Liver (tissue), 9 donors: ENCODE data around the gene GMDS. TPM values are rescaled to one million over a fixed set of nuclear protein-coding genes. Genes with fewer than 3 reads are reported as not detected.

ENCODE experiments used
- DNase-seq: peaks from one replicate; pipeline ENCODE4 v3.0.0-alpha.2; 2017; ENCODE audit warnings: low spot score
- H3K27ac ChIP-seq, 2 donors: one replicate each; pipeline ENCODE4 v1.7.0; 2013; ENCODE audit warnings: inconsistent platforms in 2 of 2, low read length in 2 of 2, control low read depth in 1 of 2, low read depth in 1 of 2, mild to moderate bottlenecking in 1 of 2
- H3K27me3 ChIP-seq, 4 donors: one replicate each; pipeline versions ENCODE4 v1.6.1 to v1.7.0; 2013; ENCODE audit warnings: low read length in 3 of 4, inconsistent platforms in 1 of 4, mild to moderate bottlenecking in 1 of 4, moderate library complexity in 1 of 4; ENCODE audit not compliant: control insufficient read depth in 4 of 4, insufficient read depth in 4 of 4
- H3K36me3 ChIP-seq, 4 donors: one replicate each; pipeline versions ENCODE4 v1.6.1 to v1.7.0; 2013; ENCODE audit warnings: low read length in 3 of 4, mild to moderate bottlenecking in 3 of 4, low read depth in 1 of 4, moderate library complexity in 1 of 4; ENCODE audit not compliant: control insufficient read depth in 4 of 4, insufficient read depth in 3 of 4
- H3K4me1 ChIP-seq, 4 donors: one replicate each; pipeline versions ENCODE4 v1.6.1 to v1.7.0; 2013; ENCODE audit warnings: low read length in 3 of 4, mild to moderate bottlenecking in 3 of 4, moderate library complexity in 1 of 4; ENCODE audit not compliant: control insufficient read depth in 4 of 4, insufficient read depth in 4 of 4
- H3K4me3 ChIP-seq, 3 donors: one replicate each; pipeline versions ENCODE4 v1.6.1 to v1.7.0; 2013; ENCODE audit warnings: low read length in 3 of 3, control low read depth in 1 of 3, low read depth in 1 of 3, mild to moderate bottlenecking in 1 of 3
- H3K9ac ChIP-seq, 2 donors: one replicate each; pipeline ENCODE4 v1.7.0; 2013; ENCODE audit warnings: low read length in 2 of 2, mild to moderate bottlenecking in 2 of 2, moderate library complexity in 2 of 2, control low read depth in 1 of 2, low read depth in 1 of 2
- H3K9me3 ChIP-seq, 4 donors: one replicate each; pipeline versions ENCODE4 v1.6.1 to v1.7.0; 2013; ENCODE audit warnings: low read length in 3 of 4; ENCODE audit not compliant: control insufficient read depth in 4 of 4
- FOXA1 ChIP-seq: IDR thresholded peaks from 2 replicates; pipeline ENCODE4 v1.6.1; 2016; ENCODE audit warnings: antibody characterized with exemption
- GABPA ChIP-seq, 2 donors: IDR thresholded peaks in 1 of 2; conservative IDR thresholded peaks in 1 of 2; 2 replicates each; pipeline ENCODE4 v1.6.1; 2016; ENCODE audit warnings: antibody characterized with exemption in 2 of 2, mild to moderate bottlenecking in 1 of 2, moderate library complexity in 1 of 2
- NR2F2 ChIP-seq: IDR thresholded peaks from 2 replicates; pipeline ENCODE4 v1.6.1; 2016; ENCODE audit warnings: antibody characterized with exemption
- RAD21 ChIP-seq, 2 donors: IDR thresholded peaks; 2 replicates each; pipeline ENCODE4 v1.6.1; 2016; ENCODE audit warnings: antibody characterized with exemption in 2 of 2, mild to moderate bottlenecking in 2 of 2
- SP1 ChIP-seq: IDR thresholded peaks from 2 replicates; pipeline ENCODE4 v1.6.1; 2018; ENCODE audit warnings: antibody characterized with exemption, mild to moderate bottlenecking
- TAF1 ChIP-seq: conservative IDR thresholded peaks from 2 replicates; pipeline ENCODE4 v1.6.1; 2016; ENCODE audit warnings: antibody characterized with exemption, mild to moderate bottlenecking
- YY1 ChIP-seq: IDR thresholded peaks from 2 replicates; pipeline ENCODE4 v1.6.1; 2016; ENCODE audit warnings: antibody characterized with exemption, mild to moderate bottlenecking
- WGBS: extraction: QIAGEN DNeasy Blood & Tissue Kit; methylation state at CpG from one replicate; pipeline ENCODE4 v1.1.7; 2013; 5-methylcytosine and 5-hydroxymethylcytosine counted together
- polyA plus RNA-seq, 2 donors: library from polyadenylated mRNA; stranded (reverse) in 1 of 2; unstranded in 1 of 2; fragments of 200-250 nt in 1 of 2; fragments of >200 nt in 1 of 2; fragmentation: Nextera tagmentation in 1 of 2; extraction: Ambion mirVana in 1 of 2; gene quantifications; one replicate each; pipeline versions ENCODE4 v1.2.1 to v1.2.3, GENCODE V29; 2013 to 2015
- total RNA-seq, 2 donors: library from RNA; depleted of rRNA; stranded (reverse); fragments of >200 nt; gene quantifications; one replicate each; pipeline ENCODE4 v1.2.3, GENCODE V29; 2014
- TF ChIP-seq, protein P1 (sequence below): IDR thresholded peaks from 2 replicates; pipeline ENCODE4 v1.6.1; 2016; ENCODE audit warnings: antibody characterized with exemption
- TF ChIP-seq, protein P2 (sequence below): IDR thresholded peaks from 2 replicates; pipeline ENCODE4 v1.6.1; 2016; ENCODE audit warnings: antibody characterized with exemption, mild to moderate bottlenecking
- TF ChIP-seq, protein P3 (sequence below): IDR thresholded peaks from 2 replicates; pipeline ENCODE4 v1.6.1; 2016; ENCODE audit warnings: antibody characterized with exemption
- TF ChIP-seq, protein P4 (sequence below): IDR thresholded peaks from 2 replicates; pipeline ENCODE4 v1.6.1; 2016; ENCODE audit warnings: antibody characterized with exemption
- TF ChIP-seq, protein P5 (sequence below): fragments of 150-350 bp; IDR thresholded peaks from 2 replicates; pipeline ENCODE4 v1.5.1; 2017; ENCODE audit warnings: improper control_type of control experiment, low read depth, low read length; ENCODE audit not compliant: missing input control
- donor health status: healthy.
- donor health status: healthy.
- donor health status: healthy.
- donor health status: healthy.
- donor health status: healthy.

Gene GMDS
- total and polyA plus RNA-seq, 4 donors: 3.5 to 15.6 (median 13.0) TPM

DNA sequence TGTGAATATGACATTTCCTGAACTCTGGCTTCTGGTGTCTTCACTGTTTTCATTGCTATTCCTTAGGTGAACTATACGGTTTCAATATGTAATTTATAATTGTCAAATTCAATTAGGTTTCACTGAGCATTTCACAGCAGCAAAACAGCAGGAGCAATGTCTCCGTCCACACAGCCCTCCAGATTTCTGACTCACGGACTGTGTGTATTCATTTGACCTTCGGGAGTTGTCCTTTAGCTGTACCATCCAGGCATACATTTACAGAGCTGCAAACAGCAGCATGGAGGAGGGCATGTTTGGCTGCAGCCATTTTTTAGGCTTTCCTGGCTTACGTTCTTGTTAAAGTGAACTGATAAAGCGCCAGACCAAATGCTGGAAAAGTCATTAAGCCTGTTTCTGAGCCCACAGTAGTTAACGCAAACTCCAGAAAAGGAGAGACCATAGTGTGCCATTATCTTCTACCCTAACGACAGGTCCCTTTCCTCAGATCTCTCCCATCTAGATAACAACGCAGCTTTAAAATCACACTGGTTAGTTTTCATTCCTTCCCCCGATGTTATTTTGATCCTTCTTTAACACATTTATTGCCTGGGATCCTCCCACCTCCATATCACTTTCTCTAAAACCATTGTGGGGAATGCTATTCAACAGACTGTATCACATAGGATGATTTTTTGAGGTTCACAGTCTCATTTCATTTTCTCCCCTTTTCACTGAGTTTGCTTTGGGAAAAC, 617.4 kb downstream of the GMDS start:
- H3K27me3 ChIP-seq: peaks cover 0 to 10% (median 3%) of the 10 kb centered on the region in 4 donors
- WGBS: 81% methylated on average over 10 of the region's 10 CpGs

DNA sequence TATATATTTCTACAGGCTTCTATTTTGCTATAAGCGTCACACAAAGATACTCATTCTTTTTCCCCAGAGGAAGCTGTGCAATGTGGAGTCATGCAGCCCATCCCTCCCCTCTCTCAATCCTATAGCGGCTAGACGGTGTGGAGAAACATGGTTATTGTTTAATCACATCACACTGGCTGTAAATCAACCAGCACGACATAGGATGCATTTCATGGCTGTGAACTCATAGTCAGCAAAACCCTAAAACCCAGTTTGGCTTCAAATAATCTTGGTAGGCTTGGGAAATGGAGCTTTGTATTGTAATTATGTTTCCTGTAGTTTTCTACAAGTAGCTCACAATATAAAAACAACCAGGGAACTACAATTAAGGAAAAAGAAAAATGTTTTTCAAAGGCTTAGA, 618.9 kb downstream of the GMDS start:
- WGBS: 62% methylated on average over 4 of the region's 4 CpGs
- H3K36me3 ChIP-seq: peaks cover 0 to 2% (median 0%) of the 10 kb centered on the region in 4 donors
- no peaks in the 10 kb centered on the region for H3K9me3 ChIP-seq
- no peak overlapping the region for H3K4me3 ChIP-seq
- no peak overlapping the region for H3K9ac ChIP-seq
- TF ChIP-seq FOXA1 (no peak), RAD21 (IDR thresholded peaks at IDR 0.05) (no peak), SP1 (no peak), GABPA (IDR thresholded peaks at IDR 0.05 in 1 of 2, conservative IDR thresholded peaks at IDR 0.05 in 1 of 2) (no peak), TAF1 (no peak)
- TF ChIP-seq, protein P1, sequence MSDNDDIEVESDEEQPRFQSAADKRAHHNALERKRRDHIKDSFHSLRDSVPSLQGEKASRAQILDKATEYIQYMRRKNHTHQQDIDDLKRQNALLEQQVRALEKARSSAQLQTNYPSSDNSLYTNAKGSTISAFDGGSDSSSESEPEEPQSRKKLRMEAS: no peak
- TF ChIP-seq, protein P2, sequence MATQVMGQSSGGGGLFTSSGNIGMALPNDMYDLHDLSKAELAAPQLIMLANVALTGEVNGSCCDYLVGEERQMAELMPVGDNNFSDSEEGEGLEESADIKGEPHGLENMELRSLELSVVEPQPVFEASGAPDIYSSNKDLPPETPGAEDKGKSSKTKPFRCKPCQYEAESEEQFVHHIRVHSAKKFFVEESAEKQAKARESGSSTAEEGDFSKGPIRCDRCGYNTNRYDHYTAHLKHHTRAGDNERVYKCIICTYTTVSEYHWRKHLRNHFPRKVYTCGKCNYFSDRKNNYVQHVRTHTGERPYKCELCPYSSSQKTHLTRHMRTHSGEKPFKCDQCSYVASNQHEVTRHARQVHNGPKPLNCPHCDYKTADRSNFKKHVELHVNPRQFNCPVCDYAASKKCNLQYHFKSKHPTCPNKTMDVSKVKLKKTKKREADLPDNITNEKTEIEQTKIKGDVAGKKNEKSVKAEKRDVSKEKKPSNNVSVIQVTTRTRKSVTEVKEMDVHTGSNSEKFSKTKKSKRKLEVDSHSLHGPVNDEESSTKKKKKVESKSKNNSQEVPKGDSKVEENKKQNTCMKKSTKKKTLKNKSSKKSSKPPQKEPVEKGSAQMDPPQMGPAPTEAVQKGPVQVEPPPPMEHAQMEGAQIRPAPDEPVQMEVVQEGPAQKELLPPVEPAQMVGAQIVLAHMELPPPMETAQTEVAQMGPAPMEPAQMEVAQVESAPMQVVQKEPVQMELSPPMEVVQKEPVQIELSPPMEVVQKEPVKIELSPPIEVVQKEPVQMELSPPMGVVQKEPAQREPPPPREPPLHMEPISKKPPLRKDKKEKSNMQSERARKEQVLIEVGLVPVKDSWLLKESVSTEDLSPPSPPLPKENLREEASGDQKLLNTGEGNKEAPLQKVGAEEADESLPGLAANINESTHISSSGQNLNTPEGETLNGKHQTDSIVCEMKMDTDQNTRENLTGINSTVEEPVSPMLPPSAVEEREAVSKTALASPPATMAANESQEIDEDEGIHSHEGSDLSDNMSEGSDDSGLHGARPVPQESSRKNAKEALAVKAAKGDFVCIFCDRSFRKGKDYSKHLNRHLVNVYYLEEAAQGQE: no peak
- TF ChIP-seq, protein P3, sequence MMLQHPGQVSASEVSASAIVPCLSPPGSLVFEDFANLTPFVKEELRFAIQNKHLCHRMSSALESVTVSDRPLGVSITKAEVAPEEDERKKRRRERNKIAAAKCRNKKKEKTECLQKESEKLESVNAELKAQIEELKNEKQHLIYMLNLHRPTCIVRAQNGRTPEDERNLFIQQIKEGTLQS: no peak
- H3K27ac ChIP-seq: no peak overlapping the region
- no peak for DNase-seq
- peaks cover 0 to 11% (median 4%) of the 10 kb centered on the region in 4 donors for H3K27me3 ChIP-seq
- peaks cover 0 to 14% (median 6%) of the 10 kb centered on the region in 4 donors for H3K4me1 ChIP-seq

More for the DNA sequence above, 617.4 kb downstream of the GMDS start:
- Histone ChIP-seq H3K4me1 (peaks cover 0 to 14% (median 6%) of the 10 kb centered on the region in 4 donors), H3K27ac (no peak overlapping the region), H3K36me3 (peaks cover 0 to 2% (median 0%) of the 10 kb centered on the region in 4 donors), H3K4me3 (no peak overlapping the region), H3K9me3 (no peaks in the 10 kb centered on the region), H3K9ac (no peak overlapping the region)
- TF ChIP-seq YY1: no peak
- TF ChIP-seq, protein P4, sequence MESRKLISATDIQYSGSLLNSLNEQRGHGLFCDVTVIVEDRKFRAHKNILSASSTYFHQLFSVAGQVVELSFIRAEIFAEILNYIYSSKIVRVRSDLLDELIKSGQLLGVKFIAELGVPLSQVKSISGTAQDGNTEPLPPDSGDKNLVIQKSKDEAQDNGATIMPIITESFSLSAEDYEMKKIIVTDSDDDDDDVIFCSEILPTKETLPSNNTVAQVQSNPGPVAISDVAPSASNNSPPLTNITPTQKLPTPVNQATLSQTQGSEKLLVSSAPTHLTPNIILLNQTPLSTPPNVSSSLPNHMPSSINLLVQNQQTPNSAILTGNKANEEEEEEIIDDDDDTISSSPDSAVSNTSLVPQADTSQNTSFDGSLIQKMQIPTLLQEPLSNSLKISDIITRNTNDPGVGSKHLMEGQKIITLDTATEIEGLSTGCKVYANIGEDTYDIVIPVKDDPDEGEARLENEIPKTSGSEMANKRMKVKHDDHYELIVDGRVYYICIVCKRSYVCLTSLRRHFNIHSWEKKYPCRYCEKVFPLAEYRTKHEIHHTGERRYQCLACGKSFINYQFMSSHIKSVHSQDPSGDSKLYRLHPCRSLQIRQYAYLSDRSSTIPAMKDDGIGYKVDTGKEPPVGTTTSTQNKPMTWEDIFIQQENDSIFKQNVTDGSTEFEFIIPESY: no peak
- TF ChIP-seq, protein P5, sequence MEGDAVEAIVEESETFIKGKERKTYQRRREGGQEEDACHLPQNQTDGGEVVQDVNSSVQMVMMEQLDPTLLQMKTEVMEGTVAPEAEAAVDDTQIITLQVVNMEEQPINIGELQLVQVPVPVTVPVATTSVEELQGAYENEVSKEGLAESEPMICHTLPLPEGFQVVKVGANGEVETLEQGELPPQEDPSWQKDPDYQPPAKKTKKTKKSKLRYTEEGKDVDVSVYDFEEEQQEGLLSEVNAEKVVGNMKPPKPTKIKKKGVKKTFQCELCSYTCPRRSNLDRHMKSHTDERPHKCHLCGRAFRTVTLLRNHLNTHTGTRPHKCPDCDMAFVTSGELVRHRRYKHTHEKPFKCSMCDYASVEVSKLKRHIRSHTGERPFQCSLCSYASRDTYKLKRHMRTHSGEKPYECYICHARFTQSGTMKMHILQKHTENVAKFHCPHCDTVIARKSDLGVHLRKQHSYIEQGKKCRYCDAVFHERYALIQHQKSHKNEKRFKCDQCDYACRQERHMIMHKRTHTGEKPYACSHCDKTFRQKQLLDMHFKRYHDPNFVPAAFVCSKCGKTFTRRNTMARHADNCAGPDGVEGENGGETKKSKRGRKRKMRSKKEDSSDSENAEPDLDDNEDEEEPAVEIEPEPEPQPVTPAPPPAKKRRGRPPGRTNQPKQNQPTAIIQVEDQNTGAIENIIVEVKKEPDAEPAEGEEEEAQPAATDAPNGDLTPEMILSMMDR: no peak
- TF ChIP-seq, protein P1: no peak
- no peak for TF ChIP-seq GABPA (IDR thresholded peaks at IDR 0.05 in 1 of 2, conservative IDR thresholded peaks at IDR 0.05 in 1 of 2)
- no peak for TF ChIP-seq NR2F2
- DNase-seq: no peak
